Heart left ventricle (tissue), 13 donors: ENCODE measurements around the gene OSM.

Source experiments
- POLR2A ChIP-seq, 2 donors: fragments of 450-650 bp; IDR thresholded peaks; one replicate each; pipeline ENCODE4 v1.6.1; 2017; ENCODE audit warnings: antibody characterized with exemption in 2 of 2, mild to moderate bottlenecking in 2 of 2, moderate library complexity in 2 of 2
- TF ChIP-seq, protein P1 (sequence below), 12 donors: fragments of 200-600 bp; sonication (generic) in 4 of 12; IDR thresholded peaks; one replicate each; pipeline versions ENCODE4 v1.5.0 to v1.8.0; 2018 to 2022; ENCODE audit warnings: antibody characterized with exemption in 12 of 12, mild to moderate bottlenecking in 5 of 12
- donor health status: ischemic (EF 13 %, LVEDD 7.1; RV severe dilation, severe dysfunction).
- donor health status: DM: no; HTN: yes; CAD: no.
- donor health status: DM: no; HTN: no; CAD: no.
- donor health status: ischemic (EF 25% LVEDD 6.9; RV normal size, moderate dysfunction).
- donor health status: ischemic (EF 25% LVEDD 5.7; RV mildly dilated, moderate dysfunction).
- donor health status: ischemic (EF 35%, LVEDD 5.7; RV mildly dilated, moderate dysfunction).
- donor health status: nonischemic (EF 11% LVEDD 7.7; RV severe dilation, severe dysfunction).
- donor health status: DM: yes; HTN: yes; CAD: no.
- donor health status: PGD.
- donor health status: ischemic (EF 29% LVEDD 5.4; RV normal size, mild dysfunction).
- donor health status: nonischemic (EF 23%, LVEDD 6.1; RV moderate dilation, normal function).

DNA sequence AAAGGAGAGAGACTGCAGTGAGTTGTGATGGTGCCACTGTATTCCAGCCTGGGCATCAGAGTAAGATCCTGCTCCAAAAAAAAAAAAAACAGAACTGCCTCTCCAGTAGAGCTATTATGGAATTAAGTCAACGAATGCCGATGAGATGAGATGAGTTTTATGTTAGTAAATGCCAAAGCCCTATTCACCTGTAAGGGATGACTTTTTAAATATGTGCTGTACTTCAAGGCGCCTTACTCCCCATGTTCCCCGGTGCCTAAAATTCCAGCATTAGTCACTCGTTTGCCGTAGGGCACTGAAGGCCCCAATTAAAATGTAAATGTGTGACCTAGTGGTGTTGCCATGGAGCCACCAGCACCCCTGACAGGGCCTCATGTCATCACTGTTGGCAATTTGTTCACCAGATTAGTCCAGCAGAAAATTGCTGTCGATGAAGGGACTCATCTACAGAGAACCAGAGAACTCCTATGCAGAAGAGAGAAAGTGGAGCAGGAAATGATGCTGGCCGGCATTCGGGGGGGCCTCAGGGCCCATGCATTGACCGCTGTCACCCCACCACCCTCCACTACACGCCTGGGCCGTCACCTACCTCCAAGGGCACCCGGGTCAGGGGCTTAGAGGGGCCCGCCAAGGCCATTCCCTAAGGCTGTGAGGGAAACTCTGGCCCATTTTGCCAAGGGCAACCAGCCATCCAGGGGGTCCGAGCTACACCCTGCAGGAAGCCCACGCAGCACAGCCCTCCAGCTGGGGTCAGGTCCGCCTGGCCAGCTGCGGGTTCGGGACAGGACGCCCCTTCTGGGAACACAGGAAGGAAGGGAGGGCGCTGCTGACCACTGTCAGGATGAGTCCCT, 37.9 kb downstream of the OSM start:
- TF ChIP-seq, protein P1, sequence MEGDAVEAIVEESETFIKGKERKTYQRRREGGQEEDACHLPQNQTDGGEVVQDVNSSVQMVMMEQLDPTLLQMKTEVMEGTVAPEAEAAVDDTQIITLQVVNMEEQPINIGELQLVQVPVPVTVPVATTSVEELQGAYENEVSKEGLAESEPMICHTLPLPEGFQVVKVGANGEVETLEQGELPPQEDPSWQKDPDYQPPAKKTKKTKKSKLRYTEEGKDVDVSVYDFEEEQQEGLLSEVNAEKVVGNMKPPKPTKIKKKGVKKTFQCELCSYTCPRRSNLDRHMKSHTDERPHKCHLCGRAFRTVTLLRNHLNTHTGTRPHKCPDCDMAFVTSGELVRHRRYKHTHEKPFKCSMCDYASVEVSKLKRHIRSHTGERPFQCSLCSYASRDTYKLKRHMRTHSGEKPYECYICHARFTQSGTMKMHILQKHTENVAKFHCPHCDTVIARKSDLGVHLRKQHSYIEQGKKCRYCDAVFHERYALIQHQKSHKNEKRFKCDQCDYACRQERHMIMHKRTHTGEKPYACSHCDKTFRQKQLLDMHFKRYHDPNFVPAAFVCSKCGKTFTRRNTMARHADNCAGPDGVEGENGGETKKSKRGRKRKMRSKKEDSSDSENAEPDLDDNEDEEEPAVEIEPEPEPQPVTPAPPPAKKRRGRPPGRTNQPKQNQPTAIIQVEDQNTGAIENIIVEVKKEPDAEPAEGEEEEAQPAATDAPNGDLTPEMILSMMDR (IDR thresholded peaks at IDR 0.05) = no peak
- TF ChIP-seq POLR2A (IDR thresholded peaks at IDR 0.05) = no peak
